Fibroblast of lung (primary cell): ENCODE data around the gene FHOD3. TPM values are rescaled to one million over a fixed set of nuclear protein-coding genes. Genes with fewer than 3 reads are reported as not detected.

ENCODE experiments used
- DNase-seq, 2 donors: peaks; one replicate each; pipeline versions ENCODE4 v3.0.0 to v3.0.0-alpha.2; 2010; ENCODE audit warnings: low read depth in 2 of 2
- H2AFZ ChIP-seq: 2 replicates; pipeline ENCODE4 v1.5.1; 2012; ENCODE audit warnings: low read length, control low read depth, inconsistent platforms
- H3K27ac ChIP-seq: 2 replicates; pipeline ENCODE4 v1.5.1; 2011; ENCODE audit warnings: low read length, control low read depth; ENCODE audit not compliant: insufficient read depth
- H3K27me3 ChIP-seq: 2 replicates; pipeline ENCODE4 v1.5.1; 2011; ENCODE audit warnings: mild to moderate bottlenecking, low read length; ENCODE audit not compliant: control insufficient read depth, insufficient read depth
- H3K36me3 ChIP-seq: 2 replicates; pipeline ENCODE4 v1.5.1; 2011; ENCODE audit warnings: low read length; ENCODE audit not compliant: control insufficient read depth, insufficient read depth
- H3K4me1 ChIP-seq: 2 replicates; pipeline ENCODE4 v1.5.1; 2011; ENCODE audit warnings: low read length; ENCODE audit not compliant: control insufficient read depth, insufficient read depth; ENCODE audit errors: extremely low read depth
- H3K4me2 ChIP-seq: 2 replicates; pipeline ENCODE4 v1.5.1; 2011; ENCODE audit warnings: low read length, control low read depth; ENCODE audit not compliant: insufficient read depth; ENCODE audit errors: extremely low read depth
- H3K4me3 ChIP-seq, 4 experiments: fragments of 200-600 bp in 1 of 4; sonication (generic) in 1 of 4; replicated peaks in 1 of 4; 2 replicates each; pipeline ENCODE4 v1.5.1; 2011 to 2016; ENCODE audit warnings: low read length in 4 of 4, low read depth in 3 of 4, mild to moderate bottlenecking in 3 of 4, control low read depth in 2 of 4, inconsistent platforms in 1 of 4, mixed read lengths in 1 of 4; ENCODE audit not compliant: insufficient read depth in 1 of 4; ENCODE audit errors: control extremely low read depth in 1 of 4
- H3K79me2 ChIP-seq: 2 replicates; pipeline ENCODE4 v1.5.1; 2012; ENCODE audit warnings: mild to moderate bottlenecking, low read length, inconsistent platforms; ENCODE audit not compliant: control insufficient read depth, insufficient read depth
- H3K9ac ChIP-seq: 2 replicates; pipeline ENCODE4 v1.5.1; 2011; ENCODE audit warnings: mild to moderate bottlenecking, low read length, control low read depth; ENCODE audit not compliant: insufficient read depth
- H3K9me3 ChIP-seq: 2 replicates; pipeline ENCODE4 v1.5.1; 2012; ENCODE audit warnings: low read depth, low read length; ENCODE audit not compliant: control insufficient read depth, insufficient read depth
- H4K20me1 ChIP-seq: 2 replicates; pipeline ENCODE4 v1.5.1; 2011; ENCODE audit warnings: low read length; ENCODE audit not compliant: control insufficient read depth, insufficient read depth; ENCODE audit errors: extremely low read depth
- CTCF ChIP-seq, 2 donors: IDR thresholded peaks in 1 of 2; conservative IDR thresholded peaks in 1 of 2; 1 replicate in 1 of 2; 2 replicates in 1 of 2; pipeline ENCODE4 v1.5.1; 2011 to 2012; ENCODE audit warnings: low read length in 2 of 2, control low read depth in 1 of 2, inconsistent platforms in 1 of 2, low read depth in 1 of 2, mild to moderate bottlenecking in 1 of 2
- EZH2 ChIP-seq: IDR thresholded peaks from 2 replicates; pipeline ENCODE4 v1.5.1; 2012; ENCODE audit warnings: low read length, control low read depth, mild to moderate bottlenecking; ENCODE audit errors: missing control alignments
- polyA plus RNA-seq, 2 donors: library from polyadenylated mRNA; depleted of rRNA in 1 of 2; stranded (reverse) in 1 of 2; unstranded in 1 of 2; fragments of >200 nt; gene quantifications; 2 replicates each; pipeline ENCODE4 v1.2.1, GENCODE V29; 2011 to 2012; ENCODE audit warnings: missing spikeins in 1 of 2
- total RNA-seq: library from RNA; depleted of rRNA; stranded (reverse); fragments of >200 nt; gene quantifications from 2 replicates; pipeline ENCODE4 v1.2.1, GENCODE V29; 2014

FHOD3 gene
- total and polyA plus RNA-seq, 2 donors (not counting 1 experiment from before 2014, with no cell fraction given) = 16.1 to 28.2 TPM

GRCh38 chr18:36322408-36322728 lies 24.9 kb downstream of the FHOD3 start:
- Histone ChIP-seq H3K27ac (no peak overlapping the region), H3K4me1 (no peaks in the 10 kb centered on the region), H3K4me2 (no peak overlapping the region), H3K9me3 (no peaks in the 10 kb centered on the region), H3K27me3 (no peaks in the 10 kb centered on the region), H3K4me3 (no peak overlapping the region), H4K20me1 (no peaks in the 10 kb centered on the region), H3K9ac (no peak overlapping the region), H3K79me2 (no peaks in the 10 kb centered on the region), H2AFZ (no peak overlapping the region), H3K36me3 (no peaks in the 10 kb centered on the region)
- TF ChIP-seq CTCF (conservative IDR thresholded peaks at IDR 0.05 in 1 of 2, IDR thresholded peaks at IDR 0.05 in 1 of 2; ENCODE audit: low read depth in 1 of 2, low read length in 2 of 2) = no peak
- TF ChIP-seq EZH2 = no peak
- no peak for DNase-seq

GRCh38 chr18:36322734-36323133 lies 25.2 kb downstream of the FHOD3 start:
- Histone ChIP-seq H3K79me2 (no peaks in the 10 kb centered on the region), H3K27ac (no peak overlapping the region), H3K9me3 (no peaks in the 10 kb centered on the region), H3K4me3 (no peak overlapping the region), H3K36me3 (no peaks in the 10 kb centered on the region), H3K9ac (no peak overlapping the region), H2AFZ (no peak overlapping the region), H3K4me2 (no peak overlapping the region), H3K4me1 (no peaks in the 10 kb centered on the region), H3K27me3 (no peaks in the 10 kb centered on the region), H4K20me1 (no peaks in the 10 kb centered on the region)
- TF ChIP-seq CTCF (conservative IDR thresholded peaks at IDR 0.05 in 1 of 2, IDR thresholded peaks at IDR 0.05 in 1 of 2; ENCODE audit: low read depth in 1 of 2, low read length in 2 of 2) (no peak), EZH2 (no peak)
- DNase-seq = no peak

DNA sequence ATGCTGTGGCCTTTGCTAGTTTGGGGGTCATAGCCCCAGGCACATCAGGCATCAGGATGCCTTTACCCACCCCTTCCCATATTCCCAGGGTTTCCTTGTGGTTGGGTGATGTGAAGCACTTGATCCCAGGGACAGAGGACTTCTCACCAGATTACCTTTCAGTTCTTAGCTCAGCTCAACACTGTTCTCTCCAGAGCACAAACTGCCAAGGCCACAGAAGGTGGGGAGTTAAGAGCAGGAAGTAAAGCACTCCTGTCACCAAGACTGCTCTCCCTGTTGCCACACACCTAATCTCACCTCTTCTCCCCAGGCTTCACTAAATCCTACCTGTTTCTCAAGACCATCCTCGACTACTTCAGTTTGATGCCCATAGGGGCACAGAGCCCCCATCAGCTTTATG lies 25.9 kb downstream of the FHOD3 start:
- Histone ChIP-seq H3K9me3 (no peaks in the 10 kb centered on the region), H2AFZ (no peak overlapping the region), H3K4me2 (no peak overlapping the region), H4K20me1 (no peaks in the 10 kb centered on the region), H3K79me2 (no peaks in the 10 kb centered on the region), H3K27ac (no peak overlapping the region), H3K9ac (no peak overlapping the region), H3K4me3 (no peak overlapping the region), H3K4me1 (no peaks in the 10 kb centered on the region), H3K27me3 (no peaks in the 10 kb centered on the region), H3K36me3 (no peaks in the 10 kb centered on the region)
- no peak for DNase-seq
- no peak for TF ChIP-seq CTCF (conservative IDR thresholded peaks at IDR 0.05 in 1 of 2, IDR thresholded peaks at IDR 0.05 in 1 of 2; ENCODE audit: low read depth in 1 of 2, low read length in 2 of 2)
